22Rv1 (cell line): ENCODE data around the gene LFNG.

Source experiments
- CTCF ChIP-seq: fragments of 450-650 bp; IDR thresholded peaks from 2 replicates; pipeline ENCODE4 v1.5.1; 2017; ENCODE audit warnings: mild to moderate bottlenecking
- ZFX ChIP-seq: fragments of 450-650 bp; IDR thresholded peaks from 2 replicates; pipeline ENCODE4 v1.6.1; 2017; ENCODE audit warnings: antibody characterized with exemption, borderline replicate concordance

DNA sequence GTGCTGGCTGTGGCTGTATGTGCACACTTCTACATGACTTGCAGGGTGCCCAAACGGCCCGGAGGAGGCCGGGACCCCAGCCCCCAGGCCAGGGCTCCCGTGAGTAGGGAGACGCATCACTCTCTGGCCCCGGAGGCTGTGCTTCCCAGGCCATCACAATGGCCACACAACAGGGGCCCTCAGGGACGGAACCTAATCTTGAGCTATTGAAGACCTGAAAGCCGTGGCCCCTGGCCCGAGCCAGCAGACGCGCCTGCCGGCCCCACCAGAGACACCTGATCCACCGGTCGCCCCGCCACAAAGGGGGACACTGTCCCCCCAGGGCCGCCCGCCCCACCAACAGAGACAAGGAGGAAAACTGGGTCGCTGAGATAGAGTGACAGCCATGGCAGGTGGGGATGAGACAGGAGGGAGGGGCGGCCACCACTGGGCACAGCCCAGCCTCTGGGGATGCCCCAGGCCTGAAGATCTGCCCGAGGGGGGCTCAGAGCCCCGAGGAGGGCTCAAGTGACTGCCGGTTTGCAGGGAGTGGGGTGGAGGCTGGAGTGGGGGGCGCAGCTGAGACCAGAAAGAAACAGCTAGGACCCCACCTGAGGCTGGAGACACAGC is 10.2 kb upstream of the LFNG start:
- no peak for TF ChIP-seq CTCF
- no peak for TF ChIP-seq ZFX
